ENCODE measurements around the gene TNFRSF21.

TNFRSF21 gene

DNA sequence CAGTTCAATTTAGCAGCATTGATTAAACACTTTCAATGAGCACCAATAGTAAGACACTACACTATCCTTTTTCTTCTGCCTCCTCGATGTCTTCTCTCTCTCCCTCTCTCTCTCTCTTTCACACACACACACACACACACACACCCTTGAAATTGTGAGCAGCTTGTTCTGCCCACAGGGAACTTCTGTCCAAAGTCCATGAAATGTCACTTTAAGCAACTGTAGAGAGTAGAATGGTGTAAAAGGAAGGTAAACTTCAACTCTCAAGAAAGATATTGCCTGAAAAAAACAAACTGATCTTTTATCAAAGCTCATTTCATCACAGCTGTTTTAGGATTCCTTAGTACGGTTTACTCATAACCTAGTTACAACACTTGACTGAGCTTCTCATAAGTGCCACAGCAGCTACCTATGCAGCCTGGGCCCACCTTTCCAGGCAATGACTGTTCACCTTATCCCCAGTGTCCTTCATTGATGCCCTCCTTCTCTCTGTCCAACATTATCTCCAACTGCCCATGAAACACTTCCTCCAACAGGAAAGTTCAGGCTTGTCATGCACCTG, 107.0 kb downstream of the TNFRSF21 start:
- no peaks in the 10 kb centered on the region for H3K9me3 ChIP-seq (ENCODE audit: insufficient read depth, low read depth, low read length)
- no peaks in the 10 kb centered on the region for H3K9me2 ChIP-seq (replicated peaks; ENCODE audit: low read depth, low read length)
- H3F3A ChIP-seq (ENCODE audit: low read depth) = no peaks in the 10 kb centered on the region
- peak overlapping the region; percentile 56 for H3K4me2 ChIP-seq (ENCODE audit: low read depth, low read length, poor library complexity, severe bottlenecking)
- H3K36me3 ChIP-seq (ENCODE audit: insufficient read depth, low read length) = no peaks in the 10 kb centered on the region
- H2AFZ ChIP-seq (ENCODE audit: low read length) = peak overlapping the region; percentile 11
- H3K4me1 ChIP-seq (ENCODE audit: insufficient read depth, low read length, poor library complexity, severe bottlenecking) = peaks cover 55% of the 10 kb centered on the region
- H3K4me3 ChIP-seq (ENCODE audit: low read length, poor library complexity, severe bottlenecking) = no peak overlapping the region
- H3K27me3 ChIP-seq (ENCODE audit: insufficient read depth, low read length, poor library complexity, severe bottlenecking) = no peaks in the 10 kb centered on the region
- H3K9ac ChIP-seq (ENCODE audit: low read depth, low read length, poor library complexity, severe bottlenecking) = peak overlapping the region; percentile 34
- no peaks in the 10 kb centered on the region for H3K79me2 ChIP-seq (ENCODE audit: insufficient read depth, low read length)
- no peaks in the 10 kb centered on the region for H4K20me1 ChIP-seq (ENCODE audit: insufficient read depth, low read length, poor library complexity, severe bottlenecking)
- TF ChIP-seq CTCF (conservative IDR thresholded peaks at IDR 0.05; ENCODE audit: low read length) = no peak
- no peak for TF ChIP-seq EZH2phosphoT487 (IDR thresholded peaks at IDR 0.05; ENCODE audit: borderline replicate concordance)

GRCh38 chr6:47200536-47201334, 109.0 kb downstream of the TNFRSF21 start:
- Histone ChIP-seq H3K36me3 (ENCODE audit: insufficient read depth, low read length) (no peaks in the 10 kb centered on the region), H4K20me1 (ENCODE audit: insufficient read depth, low read length, poor library complexity, severe bottlenecking) (no peaks in the 10 kb centered on the region), H3K4me2 (ENCODE audit: low read depth, low read length, poor library complexity, severe bottlenecking) (no peak overlapping the region), H3K79me2 (ENCODE audit: insufficient read depth, low read length) (no peaks in the 10 kb centered on the region), H3K4me3 (ENCODE audit: low read length, poor library complexity, severe bottlenecking) (no peak overlapping the region), H3K27me3 (ENCODE audit: insufficient read depth, low read length, poor library complexity, severe bottlenecking) (no peaks in the 10 kb centered on the region), H3K4me1 (ENCODE audit: insufficient read depth, low read length, poor library complexity, severe bottlenecking) (peaks cover 48% of the 10 kb centered on the region), H3K9me3 (ENCODE audit: insufficient read depth, low read depth, low read length) (no peaks in the 10 kb centered on the region), H3F3A (ENCODE audit: low read depth) (no peaks in the 10 kb centered on the region), H3K9ac (ENCODE audit: low read depth, low read length, poor library complexity, severe bottlenecking) (no peak overlapping the region), H3K9me2 (replicated peaks; ENCODE audit: low read depth, low read length) (no peaks in the 10 kb centered on the region), H2AFZ (ENCODE audit: low read length) (no peak overlapping the region)
- TF ChIP-seq EZH2phosphoT487 (IDR thresholded peaks at IDR 0.05; ENCODE audit: borderline replicate concordance) (no peak), CTCF (conservative IDR thresholded peaks at IDR 0.05; ENCODE audit: low read length) (no peak)

DNA sequence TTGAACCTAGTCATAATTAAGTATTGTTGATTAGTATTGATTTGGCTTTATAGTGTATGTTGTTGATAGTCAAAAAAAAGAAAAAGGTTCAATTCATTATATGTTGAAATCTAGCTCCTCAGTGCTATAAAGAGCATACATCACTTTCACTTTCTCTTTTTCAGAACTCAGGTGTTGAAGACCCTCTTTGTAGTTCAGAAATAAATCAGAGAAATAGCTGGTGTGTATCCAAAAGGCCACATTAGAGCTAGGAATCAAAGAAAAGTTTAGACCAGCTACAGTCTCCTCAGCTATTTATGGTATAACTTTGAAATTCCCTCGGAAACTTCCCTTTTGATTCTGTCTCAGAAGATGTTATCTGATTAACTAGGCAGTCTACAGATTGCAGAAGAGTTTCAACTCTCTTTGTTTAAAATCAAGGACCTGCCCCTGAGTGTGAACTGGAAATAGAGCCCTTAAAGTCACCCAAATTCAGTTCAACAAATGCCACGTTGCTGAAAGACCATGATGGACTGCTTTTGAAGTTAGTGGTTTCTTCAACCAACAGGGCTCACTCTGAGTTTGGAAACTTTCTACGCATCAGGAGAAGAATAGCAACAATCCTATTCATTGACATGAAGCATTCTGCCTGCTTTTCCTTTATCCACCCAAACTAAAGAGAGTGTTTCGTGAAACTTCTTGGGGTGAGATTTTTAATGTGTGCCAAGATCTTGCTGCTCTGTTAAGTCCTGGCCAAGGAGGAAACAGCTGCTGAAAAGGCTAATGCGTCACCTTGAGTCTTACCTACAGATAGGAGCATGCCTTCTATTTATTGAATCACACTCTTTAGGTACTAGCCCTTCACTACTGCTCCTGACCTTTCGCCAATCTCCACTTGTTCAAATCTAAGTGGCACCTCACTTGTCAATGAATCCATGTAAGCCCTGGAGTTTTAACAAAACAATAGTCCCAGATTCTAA, 111.7 kb downstream of the TNFRSF21 start:
- peak overlapping the region; percentile 64 for H3K9ac ChIP-seq (ENCODE audit: low read depth, low read length, poor library complexity, severe bottlenecking)
- no peaks in the 10 kb centered on the region for H3K27me3 ChIP-seq (ENCODE audit: insufficient read depth, low read length, poor library complexity, severe bottlenecking)
- peak overlapping the region; percentile 74 for H3K4me3 ChIP-seq (ENCODE audit: low read length, poor library complexity, severe bottlenecking)
- H3K9me3 ChIP-seq (ENCODE audit: insufficient read depth, low read depth, low read length) = no peaks in the 10 kb centered on the region
- H3K4me2 ChIP-seq (ENCODE audit: low read depth, low read length, poor library complexity, severe bottlenecking) = peak overlapping the region; percentile 80
- H3K4me1 ChIP-seq (ENCODE audit: insufficient read depth, low read length, poor library complexity, severe bottlenecking) = peaks cover 30% of the 10 kb centered on the region
- H4K20me1 ChIP-seq (ENCODE audit: insufficient read depth, low read length, poor library complexity, severe bottlenecking) = no peaks in the 10 kb centered on the region
- H3K9me2 ChIP-seq (replicated peaks; ENCODE audit: low read depth, low read length) = no peaks in the 10 kb centered on the region
- no peaks in the 10 kb centered on the region for H3F3A ChIP-seq (ENCODE audit: low read depth)
- H2AFZ ChIP-seq (ENCODE audit: low read length) = peak overlapping the region; percentile 95
- H3K36me3 ChIP-seq (ENCODE audit: insufficient read depth, low read length) = no peaks in the 10 kb centered on the region
- H3K79me2 ChIP-seq (ENCODE audit: insufficient read depth, low read length) = no peaks in the 10 kb centered on the region
- no peak for TF ChIP-seq CTCF (conservative IDR thresholded peaks at IDR 0.05; ENCODE audit: low read length)
- no peak for TF ChIP-seq EZH2phosphoT487 (IDR thresholded peaks at IDR 0.05; ENCODE audit: borderline replicate concordance)
